Measurements from ENCODE around the gene C6orf120. TPM values are rescaled to one million over a fixed set of nuclear protein-coding genes. Genes with fewer than 3 reads are reported as not detected.

The C6orf120 gene
- 17.0 and 18.6 TPM in 2 replicates for total RNA-seq (2014; rRNA removed)
- percentile 86 among the genes with signal in this experiment for Bru-seq, nascent RNA
- BruChase-seq, experiment 1, labeled RNA remaining after a 6-hour chase = percentile 95 among the genes with signal in this experiment
- BruChase-seq, experiment 2, labeled RNA remaining after a 2-hour chase = percentile 92 among the genes with signal in this experiment
- long read RNA-seq, transcript C6orf120-201 (1 exons, 2,667 nt) = major isoform, 86 of 86 reads
- long read RNA-seq, partial matches to known transcripts = 0 of 86 reads
- long read RNA-seq, other reads (novel, unspliced or antisense) = 0 of 86 reads

DNA sequence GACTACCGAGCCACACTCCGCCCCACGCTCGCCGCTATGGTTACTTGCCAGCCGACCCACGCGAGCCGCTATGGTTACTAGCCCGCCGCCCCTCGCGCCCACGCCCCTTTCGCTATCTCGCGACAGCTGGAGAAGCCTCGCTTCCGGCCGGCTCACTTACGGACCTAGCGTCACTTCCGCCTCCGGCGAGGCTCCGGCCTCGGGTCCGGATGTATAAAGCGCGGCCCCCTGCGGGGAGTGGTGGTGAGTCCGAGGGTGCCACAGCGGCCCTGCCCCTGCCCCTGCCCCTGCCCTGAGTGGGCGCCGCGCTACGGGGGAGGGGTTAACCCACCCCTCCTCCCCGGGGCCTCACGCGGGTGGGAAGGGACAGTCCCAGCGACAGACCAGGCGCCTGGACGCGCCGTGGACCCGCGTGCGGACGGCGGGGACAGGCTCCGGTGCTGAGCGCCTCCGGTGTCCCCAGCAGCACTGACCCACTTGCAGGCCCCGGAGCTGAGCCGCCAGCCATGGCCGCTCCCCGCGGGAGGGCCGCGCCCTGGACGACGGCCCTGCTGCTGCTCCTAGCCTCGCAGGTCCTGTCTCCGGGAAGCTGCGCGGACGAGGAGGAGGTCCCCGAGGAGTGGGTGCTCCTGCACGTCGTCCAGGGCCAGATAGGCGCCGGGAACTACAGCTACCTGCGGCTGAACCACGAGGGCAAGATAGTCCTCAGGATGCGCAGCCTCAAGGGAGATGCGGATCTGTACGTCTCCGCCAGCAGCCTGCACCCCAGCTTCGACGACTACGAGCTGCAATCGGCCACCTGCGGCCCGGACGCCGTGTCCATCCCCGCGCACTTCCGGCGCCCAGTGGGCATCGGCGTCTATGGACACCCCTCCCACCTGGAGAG is at the start of gene C6orf120, which contains the start of gene WDR27:
Gene C6orf120, plus strand, starts transcription at position 173 of the 886 bp plus-strand sequence. Its CDS starts 334 bp downstream, at position 507.
Gene WDR27, minus strand, starts transcription at position 76 of the 886 bp plus-strand sequence. CDS start 13,024 bp downstream, outside the sequence.
- H3K27ac ChIP-seq (ENCODE audit: low read length) = peak within 1 kb of the TSS; percentile 75
- peak within 1 kb of the TSS; percentile 98 for H3K4me3 ChIP-seq (ENCODE audit: low read length)
- intact Hi-C loops (cut with micrococcal nuclease) = loop anchor here (2.0 to 5.0 kb wide), 2 partner anchors 21 to 50 kb away; partner anchors contain the start of genes DYNLT2 and ERMARD
- H3K9me3 ChIP-seq (ENCODE audit: low read length) = no peaks in the 10 kb centered on the region
- peak within 1 kb of the TSS; percentile 98 for H3K9ac ChIP-seq (ENCODE audit: low read length)
- H2AFZ ChIP-seq (ENCODE audit: low read length) = peak within 1 kb of the TSS; percentile 79
- no peaks in the 10 kb centered on the region; the same call in 1 of the 2 replicates for H3K36me3 ChIP-seq (ENCODE audit: low read depth, low read length)
- peaks cover 23% of the 10 kb centered on the region for H4K20me1 ChIP-seq (ENCODE audit: low read length)
- BruUV-seq (replicated peaks) = no TSS peak
- H3K9me2 ChIP-seq (replicated peaks; ENCODE audit: low read length) = no peaks in the 10 kb centered on the region
- H3K27me3 ChIP-seq (ENCODE audit: low read length) = no peaks in the 10 kb centered on the region
- DNase-seq = peak; percentile 93
- TF ChIP-seq, protein P1, sequence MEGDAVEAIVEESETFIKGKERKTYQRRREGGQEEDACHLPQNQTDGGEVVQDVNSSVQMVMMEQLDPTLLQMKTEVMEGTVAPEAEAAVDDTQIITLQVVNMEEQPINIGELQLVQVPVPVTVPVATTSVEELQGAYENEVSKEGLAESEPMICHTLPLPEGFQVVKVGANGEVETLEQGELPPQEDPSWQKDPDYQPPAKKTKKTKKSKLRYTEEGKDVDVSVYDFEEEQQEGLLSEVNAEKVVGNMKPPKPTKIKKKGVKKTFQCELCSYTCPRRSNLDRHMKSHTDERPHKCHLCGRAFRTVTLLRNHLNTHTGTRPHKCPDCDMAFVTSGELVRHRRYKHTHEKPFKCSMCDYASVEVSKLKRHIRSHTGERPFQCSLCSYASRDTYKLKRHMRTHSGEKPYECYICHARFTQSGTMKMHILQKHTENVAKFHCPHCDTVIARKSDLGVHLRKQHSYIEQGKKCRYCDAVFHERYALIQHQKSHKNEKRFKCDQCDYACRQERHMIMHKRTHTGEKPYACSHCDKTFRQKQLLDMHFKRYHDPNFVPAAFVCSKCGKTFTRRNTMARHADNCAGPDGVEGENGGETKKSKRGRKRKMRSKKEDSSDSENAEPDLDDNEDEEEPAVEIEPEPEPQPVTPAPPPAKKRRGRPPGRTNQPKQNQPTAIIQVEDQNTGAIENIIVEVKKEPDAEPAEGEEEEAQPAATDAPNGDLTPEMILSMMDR (conservative IDR thresholded peaks at IDR 0.05; ENCODE audit: low read depth, low read length) = no peak
- no peak for TF ChIP-seq EZH2 (IDR thresholded peaks at IDR 0.05; ENCODE audit: low read length, unreplicated experiment)
- no peak for TF ChIP-seq EZH2phosphoT487 (IDR thresholded peaks at IDR 0.05; ENCODE audit: borderline replicate concordance, low read length)
- peaks cover 23% of the 10 kb centered on the region for H3K4me1 ChIP-seq (ENCODE audit: insufficient read depth, low read length)
- peak; percentile 88 for ATAC-seq
- ChIA-PET POLR2A (ENCODE audit: unreplicated experiment) (interaction anchor here (0.5 to 0.6 kb wide), 3 partner anchors 14 to 202 kb away, joined by 5 to 7 read pairs (median 6); no protein-coding TSS in a partner anchor), CTCF (no interaction called here)
- H3K4me2 ChIP-seq (ENCODE audit: low read length) = peak within 1 kb of the TSS; percentile 96
- no peaks in the 10 kb centered on the region for H3F3A ChIP-seq (ENCODE audit: low read length, unreplicated experiment)
- H3K79me2 ChIP-seq (ENCODE audit: low read length) = peaks cover 62% of the 10 kb centered on the region

DNA sequence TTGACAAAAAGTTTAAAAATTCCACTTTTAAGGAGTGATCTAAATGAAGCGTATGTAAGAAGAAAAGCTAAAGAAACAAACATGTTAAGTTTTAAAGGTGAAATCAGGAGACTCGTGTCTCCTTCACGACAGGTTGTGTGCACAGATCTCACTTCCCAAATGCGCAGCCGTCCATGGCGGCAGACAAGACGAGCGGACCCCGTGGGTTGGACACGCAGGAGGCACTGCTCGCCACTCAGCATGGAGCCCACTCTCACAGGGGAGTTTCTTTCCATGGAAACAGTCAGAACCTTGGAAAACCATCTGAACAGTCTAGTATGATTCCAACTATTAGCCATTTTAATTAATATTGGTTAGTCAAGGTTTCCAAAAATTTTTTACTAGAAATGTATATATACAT is 49.0 kb upstream of the C6orf120 start:
- Histone ChIP-seq H3K27me3 (ENCODE audit: low read length) (no peaks in the 10 kb centered on the region), H3K27ac (ENCODE audit: low read length) (no peak overlapping the region), H3K9me3 (ENCODE audit: low read length) (no peaks in the 10 kb centered on the region), H3K9me2 (replicated peaks; ENCODE audit: low read length) (no peaks in the 10 kb centered on the region), H3K9ac (ENCODE audit: low read length) (no peak overlapping the region), H2AFZ (ENCODE audit: low read length) (no peak overlapping the region), H4K20me1 (ENCODE audit: low read length) (no peaks in the 10 kb centered on the region), H3K4me2 (ENCODE audit: low read length) (no peak overlapping the region), H3K4me3 (ENCODE audit: low read length) (no peak overlapping the region), H3K4me1 (ENCODE audit: insufficient read depth, low read length) (peaks cover 6% of the 10 kb centered on the region; the same call in 1 of the 2 replicates), H3F3A (ENCODE audit: low read length, unreplicated experiment) (no peaks in the 10 kb centered on the region), H3K36me3 (ENCODE audit: low read depth, low read length) (no peaks in the 10 kb centered on the region), H3K79me2 (ENCODE audit: low read length) (no peaks in the 10 kb centered on the region)
- ChIA-PET POLR2A (ENCODE audit: unreplicated experiment) (no interaction called here), CTCF (no interaction called here)
- TF ChIP-seq, protein P1 (conservative IDR thresholded peaks at IDR 0.05; ENCODE audit: low read depth, low read length) = no peak
- TF ChIP-seq EZH2phosphoT487 (IDR thresholded peaks at IDR 0.05; ENCODE audit: borderline replicate concordance, low read length) (no peak), EZH2 (IDR thresholded peaks at IDR 0.05; ENCODE audit: low read length, unreplicated experiment) (no peak)
- no peak for ATAC-seq
- no TSS peak for BruUV-seq (replicated peaks)
- DNase-seq = no peak
- intact Hi-C loops (cut with micrococcal nuclease) = no loop called here

Data from PC-3 (cell line).